GM19328 (cell line): ENCODE results near the gene TPM2.

Experiments
- ATAC-seq: cut with Tn5 transposase; IDR thresholded peaks from one replicate; pipeline ENCODE4 v1.9.1; 2021; ENCODE audit warnings: mild to moderate bottlenecking, moderate library complexity; ENCODE audit not compliant: unreplicated experiment

The TPM2 gene

GRCh38 chr9:35636135-35636876 lies 53.4 kb downstream of the TPM2 start:
- no peak for ATAC-seq

- no peak for ATAC-seq
These were observed 54.0 kb downstream of the TPM2 start for GRCh38 chr9:35635730-35636129.
